GM13976 (cell line): ENCODE data around the gene USH1G.

Experiments used
- DNase-seq: peaks from one replicate; pipeline ENCODE4 v3.0.0; 2012; ENCODE audit warnings: low spot score
- in situ Hi-C: fragments of 300-500 bp; cut with MboI; formaldehyde crosslinking; loops from one replicate; pipeline ENCODE4 v1.12.0; 2022; ENCODE audit warnings: low sequenced_read_pairs, mixed read lengths, inconsistent platforms; ENCODE audit not compliant: unreplicated experiment
- TF ChIP-seq, protein P1 (sequence below): IDR thresholded peaks from 2 replicates; pipeline ENCODE4 v1.5.1; 2012; ENCODE audit warnings: borderline replicate concordance, mild to moderate bottlenecking; ENCODE audit not compliant: insufficient read depth; ENCODE audit errors: extremely low read depth, missing control alignments, control extremely low read depth

USH1G gene

DNA sequence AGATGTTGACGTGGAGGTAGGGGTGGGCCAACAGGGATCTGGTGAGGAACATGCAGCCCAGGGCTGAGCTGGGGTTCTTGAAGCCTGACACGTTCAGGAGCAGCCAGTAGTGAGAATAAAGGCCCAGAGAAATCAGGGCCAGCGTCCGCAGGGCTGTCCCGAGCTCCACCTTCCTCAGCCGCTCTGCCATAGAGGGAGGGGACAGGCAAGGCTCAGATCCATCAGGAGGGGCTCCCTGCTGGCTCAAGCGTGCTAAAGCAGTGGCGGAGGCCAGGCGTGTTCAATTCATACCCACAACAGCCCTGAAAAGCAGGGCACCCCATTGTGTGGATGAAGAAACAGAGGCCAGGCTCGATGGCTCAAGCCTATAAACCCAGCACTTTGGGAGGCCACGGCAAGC, 42.0 kb downstream of the USH1G start:
- no peak for DNase-seq
- in situ Hi-C loops, result no loop called here
- TF ChIP-seq, protein P1, sequence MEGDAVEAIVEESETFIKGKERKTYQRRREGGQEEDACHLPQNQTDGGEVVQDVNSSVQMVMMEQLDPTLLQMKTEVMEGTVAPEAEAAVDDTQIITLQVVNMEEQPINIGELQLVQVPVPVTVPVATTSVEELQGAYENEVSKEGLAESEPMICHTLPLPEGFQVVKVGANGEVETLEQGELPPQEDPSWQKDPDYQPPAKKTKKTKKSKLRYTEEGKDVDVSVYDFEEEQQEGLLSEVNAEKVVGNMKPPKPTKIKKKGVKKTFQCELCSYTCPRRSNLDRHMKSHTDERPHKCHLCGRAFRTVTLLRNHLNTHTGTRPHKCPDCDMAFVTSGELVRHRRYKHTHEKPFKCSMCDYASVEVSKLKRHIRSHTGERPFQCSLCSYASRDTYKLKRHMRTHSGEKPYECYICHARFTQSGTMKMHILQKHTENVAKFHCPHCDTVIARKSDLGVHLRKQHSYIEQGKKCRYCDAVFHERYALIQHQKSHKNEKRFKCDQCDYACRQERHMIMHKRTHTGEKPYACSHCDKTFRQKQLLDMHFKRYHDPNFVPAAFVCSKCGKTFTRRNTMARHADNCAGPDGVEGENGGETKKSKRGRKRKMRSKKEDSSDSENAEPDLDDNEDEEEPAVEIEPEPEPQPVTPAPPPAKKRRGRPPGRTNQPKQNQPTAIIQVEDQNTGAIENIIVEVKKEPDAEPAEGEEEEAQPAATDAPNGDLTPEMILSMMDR, result no peak

DNA sequence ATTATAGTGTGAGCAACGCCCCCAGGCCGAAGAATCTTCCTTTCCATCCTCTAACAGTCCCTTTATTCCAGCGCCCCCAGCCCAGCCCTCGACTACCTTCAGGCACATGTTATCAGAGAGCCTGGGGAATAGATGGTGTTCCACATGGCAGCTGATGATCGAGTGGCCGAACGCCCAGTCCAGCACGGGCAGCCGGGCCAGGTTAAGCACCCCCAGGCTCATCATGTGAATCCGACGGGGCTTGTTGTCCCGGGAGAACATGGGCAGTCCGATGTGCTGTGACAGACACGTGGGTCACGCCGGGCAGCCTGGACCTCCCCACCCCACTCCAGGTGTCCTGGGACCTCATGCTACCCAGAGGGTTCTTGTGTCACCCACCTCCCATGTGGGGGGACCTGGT, 43.7 kb downstream of the USH1G start:
- no peak for DNase-seq
- TF ChIP-seq, protein P1, result no peak
- in situ Hi-C loops, result no loop called here

GRCh38 chr17:74878658-74879057, 44.4 kb downstream of the USH1G start:
- in situ Hi-C loops, result no loop called here
- TF ChIP-seq, protein P1, result no peak
- DNase-seq, result no peak

DNA sequence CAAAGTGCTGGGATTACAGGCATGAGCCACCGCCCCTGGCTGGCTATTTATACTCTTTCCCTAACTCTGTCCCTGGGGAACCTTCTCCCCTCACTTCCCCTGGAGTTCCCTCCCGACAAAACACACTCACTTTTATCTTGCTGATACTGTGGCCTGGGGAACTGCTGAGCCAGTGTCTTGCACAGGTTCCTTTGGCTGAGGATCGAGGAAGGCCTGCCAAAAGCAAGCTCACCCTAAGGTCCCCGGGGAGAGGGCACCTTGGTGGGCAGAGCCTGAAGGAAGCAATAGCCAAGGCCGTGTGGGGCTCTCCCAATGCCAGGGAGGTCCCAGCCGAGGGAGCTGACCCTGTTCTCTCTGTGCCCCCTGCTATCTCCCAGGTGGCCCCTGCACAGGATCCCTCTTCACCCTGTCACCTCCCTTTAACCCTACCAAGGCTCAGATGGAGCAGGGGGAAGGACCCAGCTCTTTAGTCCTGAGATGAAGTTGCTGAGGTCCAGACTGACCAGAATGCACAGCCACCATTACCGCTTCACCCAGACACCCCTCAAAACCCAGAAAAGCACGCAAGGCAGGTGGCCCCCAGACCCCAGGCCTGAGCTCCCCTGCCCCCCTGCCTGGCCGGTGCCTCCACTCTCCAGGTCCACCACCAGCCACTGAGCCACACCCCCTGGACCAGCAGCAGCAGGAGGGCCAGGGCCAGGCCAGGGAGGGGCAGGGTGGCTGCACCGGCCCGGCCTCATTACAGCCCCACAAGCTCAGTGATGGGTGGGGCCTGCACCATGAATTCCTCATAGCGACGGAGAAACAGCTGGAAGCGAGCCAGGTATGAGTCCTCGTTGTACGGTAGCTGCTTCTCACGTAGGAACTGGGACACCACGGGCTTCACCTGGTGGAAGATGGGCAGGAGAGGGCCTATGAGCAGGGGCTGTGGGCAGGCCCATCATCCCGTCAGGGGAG, 45.2 kb downstream of the USH1G start:
- DNase-seq, result no peak
- TF ChIP-seq, protein P1, result no peak

GRCh38 chr17:74875977-74876593, 47.0 kb downstream of the USH1G start:
- TF ChIP-seq, protein P1, result no peak
- in situ Hi-C loops, result no loop called here
- DNase-seq, result no peak

More for the DNA sequence above, 45.2 kb downstream of the USH1G start:
- in situ Hi-C loops, result no loop called here

DNA sequence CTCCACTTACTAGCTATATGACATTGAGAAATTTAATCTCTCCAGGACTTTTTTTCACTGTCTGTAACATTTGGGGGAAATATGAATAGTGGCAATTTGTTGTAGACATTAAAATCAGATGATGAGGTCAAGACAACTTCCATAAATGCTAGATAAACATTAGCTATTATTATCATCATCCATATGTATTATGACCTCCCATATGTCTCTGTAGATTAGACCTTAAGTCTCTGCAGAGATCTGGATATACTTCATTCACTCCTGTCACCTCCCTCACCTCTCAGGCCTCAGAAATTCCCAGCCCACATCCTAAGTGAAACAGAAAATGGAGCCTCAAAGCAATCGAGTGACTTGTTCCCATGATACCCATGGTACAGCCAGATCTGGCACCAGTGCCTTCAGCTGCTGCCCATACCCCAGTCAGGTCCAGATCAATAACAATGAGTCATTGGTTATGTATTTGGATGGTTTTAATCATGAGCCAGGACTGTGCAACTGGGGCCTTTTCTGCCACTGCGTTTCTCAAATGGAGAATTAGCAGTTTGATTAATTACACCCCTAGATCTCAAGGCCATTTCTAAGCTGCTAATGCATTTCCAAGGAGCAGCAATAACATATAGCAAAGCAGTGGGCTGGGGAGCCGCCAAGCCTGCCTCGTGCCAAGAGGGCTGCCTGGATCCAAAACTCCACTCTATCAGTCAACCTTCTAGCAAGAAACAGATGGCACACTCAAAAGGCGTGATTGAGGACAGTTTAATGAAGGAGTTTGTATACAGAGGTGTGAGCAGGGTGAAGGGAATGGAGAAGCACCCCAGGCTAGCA, 47.7 kb downstream of the USH1G start:
- in situ Hi-C loops, result no loop called here

More for the DNA sequence above, 47.7 kb downstream of the USH1G start:
- TF ChIP-seq, protein P1, result no peak
- no peak for DNase-seq
